AG04449 (cell line): ENCODE data around the gene ZEB2.

Source experiments
- CTCF ChIA-PET: fragments of 350-600 bp; formaldehyde crosslinking; extraction: SDS; loops from one replicate; lab custom pipeline; 2021; ENCODE audit warnings: antibody characterized with exemption; lab: Yijun Ruan, JAX
- POLR2A ChIA-PET: fragments of 400-600, 350-600 bp; formaldehyde crosslinking; extraction: SDS; loops from one replicate; lab custom pipeline; 2020; ENCODE audit warnings: antibody characterized with exemption, inconsistent platforms; lab: Yijun Ruan, JAX
- DNase-seq: peaks from one replicate; pipeline ENCODE4 v3.0.0-alpha.2; 2010; ENCODE audit warnings: low read depth, low spot score
- H3K4me3 ChIP-seq: 2 replicates; pipeline ENCODE4 v1.5.1; 2011; ENCODE audit warnings: low read depth, mild to moderate bottlenecking, control low read depth, low read length
- TF ChIP-seq, protein P1 (sequence below): IDR thresholded peaks from one replicate; pipeline ENCODE4 v1.5.1; 2011; ENCODE audit warnings: mild to moderate bottlenecking, moderate library complexity, low read length, control low read depth, inconsistent platforms; ENCODE audit not compliant: insufficient read depth; ENCODE audit errors: missing control alignments

The ZEB2 gene

DNA sequence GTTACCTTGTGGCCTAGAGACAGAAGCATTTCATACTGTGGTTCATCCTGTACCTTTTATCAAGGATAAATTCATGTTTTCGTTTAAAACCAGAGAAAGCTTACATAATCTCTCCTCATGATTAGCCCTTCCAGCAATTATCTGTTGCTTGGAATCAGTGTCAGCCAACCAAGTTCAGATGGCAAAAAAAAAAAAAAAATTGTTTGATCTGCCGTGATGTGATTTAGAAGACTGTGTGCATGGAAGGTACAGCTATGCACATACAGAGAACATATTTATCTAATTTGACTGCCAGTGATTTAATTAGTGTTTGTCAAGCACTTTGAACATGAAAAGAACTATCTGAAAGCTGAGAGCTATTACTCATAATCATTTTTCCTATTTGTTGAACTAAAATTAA, 180.9 kb downstream of the ZEB2 start:
- TF ChIP-seq, protein P1, sequence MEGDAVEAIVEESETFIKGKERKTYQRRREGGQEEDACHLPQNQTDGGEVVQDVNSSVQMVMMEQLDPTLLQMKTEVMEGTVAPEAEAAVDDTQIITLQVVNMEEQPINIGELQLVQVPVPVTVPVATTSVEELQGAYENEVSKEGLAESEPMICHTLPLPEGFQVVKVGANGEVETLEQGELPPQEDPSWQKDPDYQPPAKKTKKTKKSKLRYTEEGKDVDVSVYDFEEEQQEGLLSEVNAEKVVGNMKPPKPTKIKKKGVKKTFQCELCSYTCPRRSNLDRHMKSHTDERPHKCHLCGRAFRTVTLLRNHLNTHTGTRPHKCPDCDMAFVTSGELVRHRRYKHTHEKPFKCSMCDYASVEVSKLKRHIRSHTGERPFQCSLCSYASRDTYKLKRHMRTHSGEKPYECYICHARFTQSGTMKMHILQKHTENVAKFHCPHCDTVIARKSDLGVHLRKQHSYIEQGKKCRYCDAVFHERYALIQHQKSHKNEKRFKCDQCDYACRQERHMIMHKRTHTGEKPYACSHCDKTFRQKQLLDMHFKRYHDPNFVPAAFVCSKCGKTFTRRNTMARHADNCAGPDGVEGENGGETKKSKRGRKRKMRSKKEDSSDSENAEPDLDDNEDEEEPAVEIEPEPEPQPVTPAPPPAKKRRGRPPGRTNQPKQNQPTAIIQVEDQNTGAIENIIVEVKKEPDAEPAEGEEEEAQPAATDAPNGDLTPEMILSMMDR: no peak
- ChIA-PET CTCF (interaction anchor here (0.6 kb wide), 1 partner anchor 126 kb away, joined by 3 read pairs; no protein-coding TSS in a partner anchor), POLR2A (no interaction called here)
- no peak overlapping the region for H3K4me3 ChIP-seq
- no peak for DNase-seq

DNA sequence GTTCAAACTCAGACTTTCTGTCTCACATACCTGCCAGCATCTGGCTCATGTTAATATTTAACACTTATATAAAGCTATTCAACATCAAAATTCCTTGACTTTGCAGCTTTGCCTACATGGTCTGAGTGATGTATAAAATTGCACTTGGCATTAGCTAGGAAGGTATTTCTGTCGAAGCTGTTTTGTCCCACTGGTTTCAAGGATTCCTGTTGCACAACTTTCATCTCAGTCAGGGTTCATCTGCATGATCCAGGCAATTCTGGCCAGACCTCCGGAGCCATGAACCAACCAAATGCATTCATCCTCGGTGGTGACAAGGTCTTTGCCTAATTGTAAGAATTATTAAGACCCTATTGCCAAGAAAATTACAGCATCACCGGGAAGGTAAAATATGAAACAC, 185.4 kb downstream of the ZEB2 start:
- POLR2A ChIA-PET: no interaction called here
- CTCF ChIA-PET: no interaction called here
- no peak overlapping the region for H3K4me3 ChIP-seq
- TF ChIP-seq, protein P1: no peak
- no peak for DNase-seq
